IMR-90 (cell line): ENCODE results near the gene CIDEA. TPM values are rescaled to one million over a fixed set of nuclear protein-coding genes. Genes with fewer than 3 reads are reported as not detected.
"Not testable (repeated sequence)": the region's sequence is repeated elsewhere in the genome, so short reads cannot be mapped to it uniquely, and the experiment has no call there.

Experiments used
- ATAC-seq: fragments of 200-7000 bp; cut with Tn5 transposase; 2 replicates; pipeline ENCODE4 v1.9.1; 2020; ENCODE audit warnings: low read depth, mild to moderate bottlenecking, moderate library complexity
- BruUV-seq: library from RNA; stranded (reverse); fragments of 400-500 nt; replicated peaks from 2 replicates; lab custom pipeline; 2021; lab: Mats Ljungman, UMichigan
- CTCF ChIA-PET: fragments of 300-600 bp; formaldehyde crosslinking; extraction: SDS; loops from one replicate; lab custom pipeline; 2021; ENCODE audit warnings: antibody characterized with exemption; lab: Yijun Ruan, JAX
- POLR2A ChIA-PET: fragments of 300-600 bp; sonication (Branson Sonifier 250); formaldehyde crosslinking; loops from one replicate; lab custom pipeline; 2022; ENCODE audit warnings: antibody characterized with exemption; ENCODE audit not compliant: unreplicated experiment; lab: Charles Lee
- DNase-seq: peaks from one replicate; pipeline ENCODE4 v3.0.0; 2013
- H2AFZ ChIP-seq: replicated peaks from 2 replicates; pipeline ENCODE3; 2013; ENCODE audit warnings: low read length, mild to moderate bottlenecking; ENCODE audit not compliant: poor library complexity
- H2AK5ac ChIP-seq: 2 replicates; pipeline ENCODE4 v1.6.1; 2013; ENCODE audit warnings: low read depth, low read length, inconsistent platforms
- H2AK9ac ChIP-seq: replicated peaks from 2 replicates; pipeline ENCODE3; 2013; ENCODE audit warnings: mild to moderate bottlenecking, low read depth, low read length, moderate library complexity; ENCODE audit not compliant: poor library complexity
- H2BK120ac ChIP-seq: 2 replicates; pipeline ENCODE4 v1.6.1; 2013; ENCODE audit warnings: low read depth, low read length, inconsistent platforms
- H2BK15ac ChIP-seq: 3 replicates; pipeline ENCODE4 v1.6.1; 2013; ENCODE audit warnings: low read depth, low read length, inconsistent platforms
- H2BK20ac ChIP-seq: 2 replicates; pipeline ENCODE4 v1.6.1; 2013; ENCODE audit warnings: low read depth, mild to moderate bottlenecking, inconsistent platforms, low read length, moderate library complexity
- H2BK5ac ChIP-seq: 2 replicates; pipeline ENCODE4 v1.6.1; 2013; ENCODE audit warnings: mild to moderate bottlenecking, low read depth, low read length, inconsistent platforms; ENCODE audit not compliant: poor library complexity, severe bottlenecking
- H3K14ac ChIP-seq: replicated peaks from 2 replicates; pipeline ENCODE4 v1.6.1; 2013; ENCODE audit warnings: low read depth, low read length, inconsistent platforms
- H3K18ac ChIP-seq: 2 replicates; pipeline ENCODE4 v1.6.1; 2013; ENCODE audit warnings: low read depth, low read length, control low read depth
- H3K23ac ChIP-seq: 2 replicates; pipeline ENCODE4 v1.6.1; 2013; ENCODE audit warnings: low read depth, low read length, inconsistent platforms
- H3K27ac ChIP-seq: 2 replicates; pipeline ENCODE4 v1.5.1; 2013; ENCODE audit warnings: mild to moderate bottlenecking, control low read depth, low read length; ENCODE audit not compliant: insufficient read depth
- H3K27me3 ChIP-seq: 2 replicates; pipeline ENCODE4 v1.6.1; 2013; ENCODE audit warnings: low read length; ENCODE audit not compliant: control insufficient read depth, insufficient read depth
- H3K36me3 ChIP-seq: 2 replicates; pipeline ENCODE4 v1.6.1; 2013; ENCODE audit warnings: low read length, mixed read lengths; ENCODE audit not compliant: control insufficient read depth, insufficient read depth
- H3K4ac ChIP-seq: 2 replicates; pipeline ENCODE4 v1.6.1; 2013; ENCODE audit warnings: low read depth, low read length, inconsistent platforms
- H3K4me1 ChIP-seq: 2 replicates; pipeline ENCODE4 v1.6.1; 2013; ENCODE audit warnings: low read length, mixed read lengths; ENCODE audit not compliant: control insufficient read depth, insufficient read depth
- H3K4me2 ChIP-seq: 2 replicates; pipeline ENCODE4 v1.6.1; 2013; ENCODE audit warnings: low read depth, mild to moderate bottlenecking, control low read depth, low read length, moderate library complexity
- H3K4me3 ChIP-seq: 2 replicates; pipeline ENCODE4 v1.5.1; 2013; ENCODE audit warnings: low read depth, mild to moderate bottlenecking, control low read depth, low read length, moderate library complexity; ENCODE audit not compliant: insufficient read depth
- H3K56ac ChIP-seq: 2 replicates; pipeline ENCODE4 v1.6.1; 2013; ENCODE audit warnings: low read length, inconsistent platforms; ENCODE audit not compliant: insufficient read depth; ENCODE audit errors: extremely low read depth
- H3K79me1 ChIP-seq, 2 experiments: 2 replicates each; pipeline ENCODE4 v1.6.1; 2013; ENCODE audit warnings: low read length in 2 of 2, inconsistent platforms in 1 of 2, low read depth in 1 of 2
- H3K9ac ChIP-seq: 2 replicates; pipeline ENCODE4 v1.6.1; 2013; ENCODE audit warnings: low read depth, low read length, control low read depth
- H3K9me1 ChIP-seq: 2 replicates; pipeline ENCODE4 v1.6.1; 2013; ENCODE audit warnings: low read length, inconsistent platforms; ENCODE audit not compliant: insufficient read depth
- H3K9me3 ChIP-seq: 2 replicates; pipeline ENCODE4 v1.6.1; 2013; ENCODE audit warnings: low read length; ENCODE audit not compliant: control insufficient read depth, insufficient read depth
- H4K20me1 ChIP-seq: 2 replicates; pipeline ENCODE4 v1.6.1; 2013; ENCODE audit warnings: low read length, inconsistent platforms; ENCODE audit not compliant: insufficient read depth
- H4K5ac ChIP-seq: 2 replicates; pipeline ENCODE4 v1.6.1; 2013; ENCODE audit warnings: mild to moderate bottlenecking, low read depth, low read length, control low read depth
- H4K8ac ChIP-seq, 2 experiments: 2 replicates each; pipeline ENCODE4 v1.6.1; 2013; ENCODE audit warnings: low read depth in 2 of 2, low read length in 2 of 2, control low read depth in 1 of 2, inconsistent platforms in 1 of 2
- H4K91ac ChIP-seq: 2 replicates; pipeline ENCODE4 v1.6.1; 2013; ENCODE audit warnings: low read depth, low read length, inconsistent platforms; ENCODE audit not compliant: insufficient read depth
- WGBS, 2 experiments: methylation state at CpG; one replicate each; pipeline versions ENCODE4 v1.1.5 to v1.1.7; 2013; ENCODE audit warnings: missing lambda C conversion rate in 2 of 2; ENCODE audit not compliant: insufficient read length in 1 of 2; ENCODE audit errors: extremely low coverage in 2 of 2; 5-methylcytosine and 5-hydroxymethylcytosine counted together
- dilution Hi-C: fragments of 300-500 bp; cut with HindIII; formaldehyde crosslinking; loops from one replicate; pipeline ENCODE4 v1.14.3; 2018; ENCODE audit warnings: low sequenced_read_pairs; ENCODE audit not compliant: unreplicated experiment
- in situ Hi-C: fragments of 300-500 bp; cut with MboI; formaldehyde crosslinking; loops from 3 replicates; pipeline ENCODE4 v1.14.3; 2019; ENCODE audit warnings: low sequenced_read_pairs, inconsistent platforms, mixed read lengths
- intact Hi-C: fragments of 100-400 bp; cut with micrococcal nuclease; formaldehyde crosslinking; loops from 2 replicates; pipeline ENCODE4 v1.10.0; 2022
- polyA plus RNA-seq, 3 experiments: library from polyadenylated mRNA; depleted of rRNA; stranded (reverse); fragments of >200 nt; gene quantifications; 2 replicates each; pipeline ENCODE4 v1.2.3, GENCODE V29; 2012; ENCODE audit warnings: low replicate concordance in 1 of 3
- total RNA-seq: library from RNA; depleted of rRNA; stranded (reverse); fragments of >200 nt; gene quantifications from 2 replicates; pipeline ENCODE4 v1.2.3, GENCODE V29; 2012

CIDEA gene
- total and polyA plus RNA-seq, 2 of the 4 experiments (the other 2 are of a cell fraction): not detected

- H4K91ac ChIP-seq, POLR2A ChIA-PET, H3K23ac ChIP-seq, H3K9me1 ChIP-seq, H3K4me2 ChIP-seq, dilution Hi-C loops, intact Hi-C loops, H3K9ac ChIP-seq, H4K8ac ChIP-seq, in situ Hi-C loops, H2BK15ac ChIP-seq, H3K27me3 ChIP-seq, H2BK20ac ChIP-seq, H4K5ac ChIP-seq, H2AK9ac ChIP-seq, CTCF ChIA-PET, H2AFZ ChIP-seq, DNase-seq, BruUV-seq, H3K4me1 ChIP-seq, H3K36me3 ChIP-seq, H3K14ac ChIP-seq, ATAC-seq, H3K4me3 ChIP-seq, H3K4ac ChIP-seq, H3K79me1 ChIP-seq, H3K9me3 ChIP-seq, H4K20me1 ChIP-seq, H3K56ac ChIP-seq, H2BK120ac ChIP-seq, H2AK5ac ChIP-seq, H2BK5ac ChIP-seq, H3K27ac ChIP-seq, H3K18ac ChIP-seq: not testable (repeated sequence)
- WGBS, 2 experiments: no CpG with 5 or more reads among the region's 3 CpGs
Measured at GRCh38 chr18:12228308-12228707, 25.9 kb upstream of the CIDEA start.

- H3K56ac ChIP-seq, H4K20me1 ChIP-seq, H3K4me3 ChIP-seq, H4K8ac ChIP-seq, H2BK5ac ChIP-seq, H3K4ac ChIP-seq, dilution Hi-C loops, H4K91ac ChIP-seq, H3K14ac ChIP-seq, H3K4me1 ChIP-seq, H2BK15ac ChIP-seq, H3K27me3 ChIP-seq, H2AK9ac ChIP-seq, H3K9ac ChIP-seq, H3K18ac ChIP-seq, DNase-seq, POLR2A ChIA-PET, H3K27ac ChIP-seq, H3K36me3 ChIP-seq, H2BK20ac ChIP-seq, H3K9me3 ChIP-seq, in situ Hi-C loops, H2AFZ ChIP-seq, H2BK120ac ChIP-seq, CTCF ChIA-PET, H3K79me1 ChIP-seq, H3K4me2 ChIP-seq, H2AK5ac ChIP-seq, H3K9me1 ChIP-seq, H3K23ac ChIP-seq, H4K5ac ChIP-seq, BruUV-seq, ATAC-seq: not testable (repeated sequence)
- intact Hi-C loops: loop anchor here (10.0 kb wide), 3 partner anchors 136 to 296 kb away; partner anchors contain the start of gene ANKRD62
- 78% methylated on average over 5 of the region's 8 CpGs; no CpG with 5 or more reads in 1 of the 2 experiments for WGBS, 2 experiments
Measured at GRCh38 chr18:12230561-12230960, 23.6 kb upstream of the CIDEA start.
